OCI-LY7 (cell line): ENCODE measurements around the gene RGL1.

Experiments used
- EZH2phosphoT487 ChIP-seq: fragments of 200-600 bp; sonication (generic); IDR thresholded peaks from 2 replicates; pipeline ENCODE4 v1.6.1; 2018; ENCODE audit warnings: low read depth, borderline replicate concordance, mild to moderate bottlenecking, mixed run types, antibody characterized with exemption, low read length, moderate library complexity, mixed read lengths
- TF ChIP-seq, protein P1 (sequence below): fragments of 200-600 bp; sonication (generic); conservative IDR thresholded peaks from 2 replicates; pipeline ENCODE4 v1.5.1; 2014; ENCODE audit warnings: mild to moderate bottlenecking, antibody characterized with exemption, low read length, moderate library complexity, mixed read lengths

DNA sequence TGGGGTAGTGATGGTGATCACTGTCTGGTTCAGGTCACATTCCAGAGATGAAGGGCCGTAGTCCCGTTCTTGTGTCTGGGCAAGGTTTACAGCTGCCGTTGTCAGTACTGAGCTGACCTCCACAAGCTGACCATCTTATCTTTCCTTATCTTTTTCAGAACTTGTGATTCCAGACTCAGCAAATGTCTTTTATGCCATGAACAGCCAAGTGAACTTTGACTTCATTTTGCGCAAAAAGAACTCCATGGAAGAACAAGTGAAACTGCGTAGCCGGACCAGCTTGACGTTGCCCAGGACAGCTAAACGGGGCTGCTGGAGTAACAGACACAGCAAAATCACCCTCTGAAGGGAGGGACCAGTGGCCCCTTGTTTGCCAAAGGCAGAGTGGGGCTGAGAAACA is 121.0 kb downstream of the RGL1 start:
- TF ChIP-seq, protein P1, sequence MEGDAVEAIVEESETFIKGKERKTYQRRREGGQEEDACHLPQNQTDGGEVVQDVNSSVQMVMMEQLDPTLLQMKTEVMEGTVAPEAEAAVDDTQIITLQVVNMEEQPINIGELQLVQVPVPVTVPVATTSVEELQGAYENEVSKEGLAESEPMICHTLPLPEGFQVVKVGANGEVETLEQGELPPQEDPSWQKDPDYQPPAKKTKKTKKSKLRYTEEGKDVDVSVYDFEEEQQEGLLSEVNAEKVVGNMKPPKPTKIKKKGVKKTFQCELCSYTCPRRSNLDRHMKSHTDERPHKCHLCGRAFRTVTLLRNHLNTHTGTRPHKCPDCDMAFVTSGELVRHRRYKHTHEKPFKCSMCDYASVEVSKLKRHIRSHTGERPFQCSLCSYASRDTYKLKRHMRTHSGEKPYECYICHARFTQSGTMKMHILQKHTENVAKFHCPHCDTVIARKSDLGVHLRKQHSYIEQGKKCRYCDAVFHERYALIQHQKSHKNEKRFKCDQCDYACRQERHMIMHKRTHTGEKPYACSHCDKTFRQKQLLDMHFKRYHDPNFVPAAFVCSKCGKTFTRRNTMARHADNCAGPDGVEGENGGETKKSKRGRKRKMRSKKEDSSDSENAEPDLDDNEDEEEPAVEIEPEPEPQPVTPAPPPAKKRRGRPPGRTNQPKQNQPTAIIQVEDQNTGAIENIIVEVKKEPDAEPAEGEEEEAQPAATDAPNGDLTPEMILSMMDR, result no peak
- no peak for TF ChIP-seq EZH2phosphoT487
